Measurements from ENCODE around the gene BTBD2.
"Not testable (repeated sequence)": the region's sequence is repeated elsewhere in the genome, so short reads cannot be mapped to it uniquely, and the experiment has no call there.

BTBD2 gene

GRCh38 chr19:2014731-2015607 lies 545 bp downstream of the BTBD2 start:
- DNase-seq (ENCODE audit: low read depth in 2 of 2) = no peak

GRCh38 chr19:2014131-2014571 lies 1.4 kb downstream of the BTBD2 start:
- no peak for DNase-seq (ENCODE audit: low read depth in 2 of 2)

DNA sequence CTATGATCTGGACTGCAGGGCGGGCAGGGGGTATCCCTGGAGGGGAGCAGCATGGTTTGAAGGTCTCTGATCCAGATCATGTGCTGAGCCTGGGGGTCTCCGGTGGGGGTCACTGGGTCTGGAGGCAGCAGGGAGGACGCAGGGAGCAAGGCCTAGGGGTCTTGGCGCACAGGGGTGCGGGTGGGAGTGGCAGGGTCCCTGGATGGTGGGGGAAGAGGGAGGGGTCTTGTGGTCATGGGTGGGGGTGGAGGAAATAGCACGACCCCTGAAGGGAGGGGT lies 1.9 kb downstream of the BTBD2 start:
- DNase-seq (ENCODE audit: low read depth in 2 of 2) = no peak

DNA sequence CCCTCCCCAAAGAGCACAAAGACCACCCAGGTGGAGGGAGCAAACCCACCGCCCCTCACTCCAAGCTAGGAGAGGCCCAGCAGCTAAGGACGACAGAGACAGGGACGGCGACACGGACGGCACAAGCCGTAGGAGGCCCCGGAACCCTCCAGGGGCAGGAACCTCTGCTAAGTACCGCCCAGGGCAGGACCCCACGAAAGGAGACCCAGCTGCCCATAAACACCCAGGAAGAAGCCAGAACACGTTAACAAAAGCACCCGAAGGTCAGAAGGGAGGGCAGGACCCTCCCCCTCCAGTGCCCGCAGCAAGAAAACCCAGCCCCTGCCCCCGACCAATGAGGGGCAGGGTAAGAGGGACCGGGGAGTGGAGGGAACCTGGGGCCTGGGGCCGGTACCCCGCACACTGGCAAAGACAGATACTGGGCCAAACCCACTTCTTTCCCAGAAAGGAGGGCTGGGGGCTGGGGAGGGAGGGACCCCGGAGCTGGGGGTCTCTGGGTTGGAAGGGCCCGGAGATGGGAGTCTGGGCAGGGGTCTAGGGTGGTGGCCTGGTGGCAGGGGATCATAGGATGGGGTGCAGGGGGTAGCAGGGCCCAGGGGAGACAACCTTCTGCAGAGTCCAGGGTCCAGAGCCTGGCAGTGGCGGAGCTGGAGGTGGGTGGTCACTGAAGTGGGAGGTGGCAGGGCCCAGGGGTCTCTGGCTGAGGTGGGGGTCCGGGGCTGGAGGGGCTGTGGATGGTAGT lies 2.4 kb downstream of the BTBD2 start:
- no peak for DNase-seq (ENCODE audit: low read depth in 2 of 2)

DNA sequence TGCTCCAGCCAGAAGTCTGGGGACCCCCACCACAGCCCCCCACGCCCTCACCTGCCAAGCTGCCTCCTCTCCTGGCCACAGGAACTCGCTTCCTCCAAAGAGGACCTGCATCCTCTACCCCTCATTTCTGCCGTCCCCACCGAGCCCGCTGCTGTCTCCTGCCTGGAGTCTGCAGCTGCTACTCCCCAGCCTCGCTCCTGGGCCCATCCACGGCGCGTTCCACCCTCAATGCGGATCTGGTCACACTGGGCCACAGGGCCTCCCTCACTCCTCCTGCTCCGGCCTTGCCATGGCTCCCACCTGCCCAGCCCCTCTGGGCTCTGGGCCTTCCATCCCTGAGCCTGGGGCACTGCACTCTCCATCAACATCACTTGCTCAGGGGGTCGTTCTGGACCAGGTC lies 4.3 kb downstream of the BTBD2 start:
- DNase-seq (ENCODE audit: low read depth in 2 of 2) = no peak

DNA sequence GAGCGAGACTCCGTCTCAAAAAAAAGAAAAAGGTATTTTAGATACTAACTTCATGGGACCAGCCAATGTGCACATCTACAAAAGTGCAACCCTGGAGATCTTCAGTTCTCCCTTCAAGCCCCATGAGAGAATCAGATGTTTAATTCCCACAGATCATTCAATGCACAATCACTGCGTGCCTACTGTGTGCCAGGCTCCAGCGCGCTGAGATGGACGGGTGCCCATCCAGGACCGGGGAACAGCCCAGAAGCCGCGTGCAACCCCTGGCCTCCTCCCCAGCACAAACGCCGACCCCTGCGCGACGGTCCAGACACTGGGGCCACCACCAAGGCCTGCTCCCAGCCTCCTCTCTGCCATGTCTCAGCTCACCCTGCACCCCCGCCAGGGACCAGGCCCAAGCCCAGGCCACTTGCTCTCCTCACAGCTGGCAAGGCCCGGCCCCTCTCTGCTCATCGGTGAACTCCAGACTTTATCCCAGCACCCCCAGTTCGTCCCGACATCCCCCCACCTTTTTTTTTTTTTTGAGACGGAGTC lies 5.3 kb downstream of the BTBD2 start:
- DNase-seq (ENCODE audit: low read depth in 2 of 2) = no peak

GRCh38 chr19:2003874-2004273 lies 11.6 kb downstream of the BTBD2 start:
- no peak for DNase-seq (ENCODE audit: low read depth in 2 of 2)

DNA sequence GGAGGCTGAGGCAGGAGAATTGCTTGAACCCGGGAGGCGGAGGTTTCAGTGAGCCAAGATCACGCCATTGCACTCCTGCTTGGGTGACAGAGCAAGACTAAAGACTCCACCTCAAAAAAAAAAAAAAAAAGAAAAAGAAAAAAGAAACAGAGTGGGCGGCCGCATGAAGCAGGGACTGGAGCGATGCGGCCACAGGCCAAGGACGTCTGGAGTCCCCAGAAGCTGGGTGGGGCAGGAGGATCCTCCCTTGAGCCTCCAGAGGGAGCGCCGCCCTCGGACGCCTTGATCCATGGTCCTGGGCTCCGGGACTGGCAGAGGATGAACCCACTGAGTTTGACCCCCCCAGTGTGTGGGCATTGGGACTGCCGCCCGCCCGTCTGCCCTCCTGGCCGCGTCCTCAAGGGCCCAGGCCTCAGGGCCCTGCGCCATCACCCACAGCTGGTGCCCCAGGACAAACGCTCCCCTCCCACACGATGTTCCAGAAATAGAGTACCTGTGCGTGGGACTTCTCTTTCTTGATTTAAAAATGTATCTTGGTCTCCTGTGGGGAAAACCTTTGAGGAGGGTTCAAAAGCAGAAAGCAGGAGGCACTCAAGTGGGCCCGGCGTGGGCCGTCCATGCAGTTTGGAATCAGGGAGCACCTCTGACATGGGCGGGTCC lies 15.5 kb downstream of the BTBD2 start:
- DNase-seq (ENCODE audit: low read depth in 2 of 2) = no peak

DNA sequence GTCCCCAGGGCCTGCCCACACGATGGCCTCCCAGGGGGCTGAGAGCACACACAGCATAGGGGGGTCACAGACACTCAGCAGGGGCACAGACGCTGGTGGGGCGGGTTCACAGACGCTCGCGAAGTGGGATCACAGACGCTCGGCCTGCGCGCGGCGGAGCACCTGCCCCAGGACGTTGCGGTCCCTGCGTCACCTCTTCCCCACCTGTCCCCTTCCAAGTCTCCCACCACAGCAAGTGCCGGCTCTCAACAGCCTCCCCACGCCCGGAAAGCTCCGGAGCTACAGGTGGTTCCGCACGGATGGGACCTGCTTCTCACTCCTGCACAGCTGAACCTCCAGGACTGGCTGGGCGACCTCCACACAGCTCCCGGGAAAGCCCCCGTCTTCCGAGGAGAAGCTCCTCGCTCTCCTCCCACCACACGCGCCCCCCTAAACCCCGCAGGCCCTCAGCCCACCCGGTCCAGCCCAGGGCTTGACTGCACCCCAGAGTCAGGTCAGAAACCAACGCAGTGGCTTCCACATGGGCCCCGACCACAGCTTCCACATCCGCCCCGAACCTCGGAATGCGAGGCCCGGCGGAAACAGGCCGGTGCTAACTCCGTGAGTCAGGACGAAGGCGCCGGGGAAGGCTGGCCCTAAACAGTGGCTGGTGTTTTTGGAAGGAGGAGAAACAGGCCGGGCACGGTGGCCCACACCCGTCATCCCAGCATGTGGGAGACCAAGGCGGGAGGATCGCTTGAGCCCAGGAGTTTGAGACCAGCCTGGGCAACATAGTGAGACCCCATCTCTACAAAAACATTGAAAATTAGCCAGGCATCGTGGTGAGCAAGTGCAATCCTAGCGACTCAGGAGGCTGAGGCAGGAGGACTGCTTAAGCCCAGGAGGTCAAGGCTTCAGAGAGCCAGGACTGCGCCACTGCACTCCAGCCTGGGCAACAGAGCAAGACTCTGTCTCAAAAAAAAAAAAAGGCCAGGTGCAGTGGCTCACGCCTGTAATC lies 16.5 kb downstream of the BTBD2 start:
- no peak for DNase-seq (ENCODE audit: low read depth in 2 of 2)

DNA sequence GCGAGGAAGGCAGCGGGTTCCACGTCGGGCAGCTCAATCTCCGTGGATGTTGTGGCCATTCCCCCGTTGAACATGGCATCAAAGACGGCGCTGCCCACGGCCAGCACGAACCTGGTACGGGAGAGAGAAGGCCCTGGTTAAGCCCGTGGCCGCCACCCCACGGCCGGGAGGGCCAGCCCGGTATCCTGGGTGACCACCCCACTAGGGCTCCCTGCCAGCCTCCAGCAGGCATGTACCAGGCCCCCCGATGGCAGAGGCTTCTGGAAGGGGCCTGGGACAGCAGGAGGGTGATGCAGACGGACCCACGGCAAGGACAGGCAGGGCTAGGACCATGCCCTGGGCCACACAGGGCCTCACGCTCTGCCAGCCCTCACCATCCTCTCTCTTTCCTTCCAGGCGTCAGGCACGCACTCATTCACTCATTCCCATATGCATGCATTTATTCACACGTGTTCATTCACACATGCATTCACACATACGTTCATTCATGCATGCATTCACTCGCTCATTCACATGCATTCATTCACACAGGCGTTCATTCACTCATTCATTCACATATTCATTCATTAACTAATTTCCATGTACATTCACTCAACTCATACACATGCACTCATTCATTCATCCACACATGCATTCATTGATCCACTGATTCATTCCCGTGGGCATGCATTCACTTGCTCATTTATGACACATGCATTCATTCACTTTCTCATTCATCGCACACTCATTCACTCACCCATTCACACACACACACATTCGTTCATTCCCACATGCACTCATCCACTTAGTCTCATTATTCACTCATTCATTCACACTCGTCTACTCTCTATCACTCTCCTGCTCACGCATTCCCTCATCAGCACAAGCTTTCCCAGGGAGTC lies 17.9 kb downstream of the BTBD2 start:
- DNase-seq (ENCODE audit: low read depth in 2 of 2) = no peak

GRCh38 chr19:1992759-1993260 lies 22.7 kb downstream of the BTBD2 start:
- peak in 1 of 2 donors; percentile 15 for DNase-seq (ENCODE audit: low read depth in 2 of 2)

GRCh38 chr19:1991018-1991913 lies 24.2 kb downstream of the BTBD2 start:
- DNase-seq (ENCODE audit: low read depth in 2 of 2) = no peak

DNA sequence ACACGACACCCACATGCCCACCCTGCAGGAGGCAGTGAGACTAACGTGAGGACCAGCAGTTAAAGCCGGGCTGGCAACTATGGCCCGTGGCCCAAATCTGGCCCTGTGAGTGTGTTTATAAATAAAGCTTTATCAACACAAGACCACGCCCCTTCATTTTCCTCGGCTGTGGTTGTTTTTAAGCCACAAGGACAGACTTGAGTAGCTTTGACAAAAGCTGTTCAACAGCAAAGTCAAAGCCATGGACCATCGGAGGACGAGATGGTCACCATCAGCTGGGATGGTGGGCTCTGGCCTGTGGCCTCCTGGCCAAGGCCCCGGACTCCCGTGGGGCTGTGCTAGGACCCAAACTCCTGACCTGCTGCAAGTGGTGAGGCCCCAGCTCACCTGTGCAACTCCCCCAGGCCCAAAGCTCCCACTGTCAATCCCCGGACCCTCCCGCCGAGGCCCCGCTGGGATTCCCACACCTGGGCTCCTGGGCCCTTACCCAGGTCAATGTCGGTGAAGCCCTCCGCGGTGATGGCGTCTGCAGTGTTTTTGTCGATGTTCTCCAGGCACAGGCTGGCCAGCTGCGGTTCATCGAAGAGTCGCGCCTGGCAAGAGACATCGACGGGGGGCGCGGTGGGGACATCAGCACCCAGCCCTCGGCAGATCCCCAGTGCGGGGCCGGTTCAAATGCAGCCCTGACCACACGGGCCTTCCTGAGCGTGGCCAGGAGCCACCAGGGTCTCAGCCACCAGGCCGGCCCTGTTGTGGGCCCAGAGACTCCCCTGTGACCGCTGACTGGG lies 25.1 kb downstream of the BTBD2 start:
- no peak for DNase-seq (ENCODE audit: low read depth in 2 of 2)

GRCh38 chr19:1989513-1990229 lies 25.8 kb downstream of the BTBD2 start:
- DNase-seq (ENCODE audit: low read depth in 2 of 2) = no peak

GRCh38 chr19:1988464-1988863 lies 27.1 kb downstream of the BTBD2 start:
- not testable (repeated sequence) for DNase-seq (ENCODE audit: low read depth in 2 of 2)

DNA sequence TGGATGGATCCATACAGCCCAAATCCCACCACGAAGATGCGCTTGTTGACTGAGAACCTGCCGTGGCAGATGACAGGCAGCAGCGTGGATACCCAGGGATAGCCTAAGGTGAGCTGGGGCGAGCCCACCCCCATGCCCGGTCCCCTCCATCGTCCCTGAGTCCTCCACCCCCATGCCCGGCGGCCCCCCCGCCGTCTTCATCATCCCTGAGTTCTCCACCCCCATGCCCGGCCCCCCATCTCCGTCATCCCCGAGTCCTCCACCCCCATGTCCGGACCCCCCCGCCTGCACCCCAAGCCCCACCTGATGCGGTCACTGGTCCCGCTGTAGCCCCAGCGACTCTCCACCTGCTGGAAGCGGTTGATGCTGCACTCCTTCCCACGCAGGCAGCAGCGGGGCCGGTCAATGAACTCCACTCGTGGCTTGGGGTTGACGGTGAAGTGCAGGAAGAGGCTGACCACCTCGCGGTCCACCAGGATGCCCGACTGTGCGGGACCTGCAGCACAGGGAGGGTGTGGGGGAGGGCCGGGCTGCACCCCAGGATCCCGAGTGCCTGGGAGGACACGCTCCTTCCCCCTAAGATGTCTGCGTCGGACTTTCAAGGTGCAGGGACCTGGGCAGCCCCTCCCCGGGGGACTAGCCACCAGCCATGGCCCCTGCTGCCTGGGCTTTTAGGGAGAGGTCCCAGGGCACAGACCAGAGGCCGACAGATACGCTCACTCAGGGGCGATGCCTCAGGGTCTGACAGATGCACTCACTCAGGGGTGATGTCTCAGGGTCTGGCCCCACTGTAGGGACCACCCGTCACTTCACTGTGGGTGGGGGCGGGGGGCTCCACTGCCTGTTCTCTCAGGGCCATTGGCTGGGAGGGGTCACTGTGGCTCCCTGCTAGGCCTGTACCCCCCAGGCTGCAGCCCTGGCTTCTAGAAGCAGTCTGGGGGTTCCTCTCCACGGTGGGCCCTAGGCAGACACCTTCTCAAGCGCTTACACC lies 28.0 kb downstream of the BTBD2 start:
- DNase-seq (ENCODE audit: low read depth in 2 of 2) = no peak

Measured in stimulated activated CD4-positive, alpha-beta T cell treated with anti-CD3 and anti-CD28 coated beads, Interleukin-15, amount 100 ng/mL, for 48 hours (primary cell).